PC-9 (cell line): ENCODE measurements around the gene SYNDIG1. TPM values are rescaled to one million over a fixed set of nuclear protein-coding genes. Genes with fewer than 3 reads are reported as not detected.

ENCODE experiments used
- BruUV-seq: library from RNA; stranded (reverse); fragments of 400-500 nt; replicated peaks from 2 replicates; lab custom pipeline; 2021; lab: Mats Ljungman, UMichigan
- CTCF ChIA-PET: fragments of 300-600 bp; sonication (Branson Sonifier 250); formaldehyde crosslinking; loops from one replicate; lab custom pipeline; 2022; ENCODE audit warnings: antibody characterized with exemption; lab: Charles Lee
- POLR2A ChIA-PET: fragments of 300-600 bp; sonication (Branson Sonifier 250); formaldehyde crosslinking; loops from one replicate; lab custom pipeline; 2022; ENCODE audit warnings: antibody characterized with exemption; ENCODE audit not compliant: unreplicated experiment; lab: Charles Lee
- DNase-seq, 2 experiments: peaks; one replicate each; pipeline versions ENCODE4 v3.0.0 to v3.0.0-alpha.2; 2015 to 2022; ENCODE audit warnings: mixed read lengths in 1 of 2
- H2AFZ ChIP-seq: fragments of 200-600 bp; sonication (generic); 2 replicates; pipeline ENCODE4 v1.8.1; 2017; ENCODE audit warnings: antibody characterized with exemption
- H3F3A ChIP-seq: fragments of 200-600 bp; sonication (generic); 2 replicates; pipeline ENCODE4 v1.8.1; 2017; ENCODE audit warnings: antibody characterized with exemption, mild to moderate bottlenecking, low read depth; ENCODE audit not compliant: insufficient read depth
- H3K27ac ChIP-seq: fragments of 200-600 bp; sonication (generic); 2 replicates; pipeline ENCODE4 v1.6.1; 2016; ENCODE audit warnings: mixed run types
- H3K27me3 ChIP-seq: fragments of 200-600 bp; sonication (generic); 2 replicates; pipeline ENCODE4 v1.6.1; 2016; ENCODE audit warnings: low read depth, mixed run types; ENCODE audit not compliant: insufficient read depth
- H3K36me3 ChIP-seq: fragments of 200-600 bp; sonication (generic); 2 replicates; pipeline ENCODE4 v1.6.1; 2016; ENCODE audit warnings: low read depth, mixed run types
- H3K4me1 ChIP-seq: fragments of 200-600 bp; sonication (generic); replicated peaks from 2 replicates; pipeline ENCODE4 v1.6.1; 2016; ENCODE audit warnings: mixed run types; ENCODE audit not compliant: insufficient read depth
- H3K4me2 ChIP-seq: fragments of 200-600 bp; sonication (generic); 2 replicates; pipeline ENCODE4 v1.6.1; 2017; ENCODE audit warnings: mixed run types
- H3K4me3 ChIP-seq: fragments of 200-600 bp; sonication (generic); 2 replicates; pipeline ENCODE4 v1.6.1; 2016; ENCODE audit warnings: mixed run types
- H3K79me2 ChIP-seq: fragments of 200-600 bp; sonication (generic); 2 replicates; pipeline ENCODE4 v1.6.1; 2017; ENCODE audit warnings: low read depth, mixed run types
- H3K9me2 ChIP-seq: fragments of 200-600 bp; sonication (generic); 2 replicates; pipeline ENCODE4 v1.8.1; 2017; ENCODE audit warnings: mild to moderate bottlenecking; ENCODE audit not compliant: insufficient read depth
- H3K9me3 ChIP-seq: fragments of 200-600 bp; sonication (generic); 2 replicates; pipeline ENCODE4 v1.8.1; 2016; ENCODE audit warnings: low read depth; ENCODE audit not compliant: insufficient read depth
- H4K20me1 ChIP-seq: fragments of 200-600 bp; sonication (generic); 2 replicates; pipeline ENCODE4 v1.8.1; 2017; ENCODE audit not compliant: insufficient read depth
- CTCF ChIP-seq: fragments of 200-600 bp; sonication (generic); conservative IDR thresholded peaks from 2 replicates; pipeline ENCODE4 v1.6.1; 2017; ENCODE audit warnings: mixed run types, antibody characterized with exemption, mild to moderate bottlenecking, moderate library complexity
- EZH2 ChIP-seq: fragments of 200-600 bp; sonication (generic); IDR thresholded peaks from 2 replicates; pipeline ENCODE4 v1.8.0; 2017; ENCODE audit warnings: antibody characterized with exemption, low read depth
- intact Hi-C: fragments of 100-400 bp; cut with micrococcal nuclease; formaldehyde crosslinking; loops from one replicate; pipeline ENCODE4 v1.10.0; 2022; ENCODE audit not compliant: unreplicated experiment
- total RNA-seq: library from RNA; stranded (reverse); gene quantifications from 2 replicates; pipeline ENCODE4 v1.2.3, GENCODE V29; 2021

The SYNDIG1 gene
- total RNA-seq, 1 experiment from 2014 or later = 0.17 TPM

GRCh38 chr20:24497851-24498250, 28.4 kb downstream of the SYNDIG1 start:
- POLR2A ChIA-PET = interaction anchor here (1.0 kb wide), 1 partner anchor 1033 kb away, joined by 4 read pairs; no protein-coding TSS in a partner anchor
- Histone ChIP-seq H3K79me2 (no peaks in the 10 kb centered on the region), H3K9me3 (no peaks in the 10 kb centered on the region), H3K27ac (no peak overlapping the region), H3K4me3 (no peak overlapping the region), H3K9me2 (no peaks in the 10 kb centered on the region), H3K27me3 (no peaks in the 10 kb centered on the region), H4K20me1 (no peaks in the 10 kb centered on the region), H3K36me3 (no peaks in the 10 kb centered on the region), H3F3A (no peaks in the 10 kb centered on the region), H3K4me1 (no peaks in the 10 kb centered on the region), H3K4me2 (no peak overlapping the region), H2AFZ (no peak overlapping the region)
- BruUV-seq = no TSS peak
- CTCF ChIA-PET = no interaction called here
- DNase-seq = no peak
- intact Hi-C loops = loop anchor here (10.0 kb wide), 1 partner anchor 287 kb away; no protein-coding TSS in a partner anchor
- TF ChIP-seq EZH2 = no peak
- TF ChIP-seq CTCF = no peak

GRCh38 chr20:24498641-24499040, 29.2 kb downstream of the SYNDIG1 start:
- Histone ChIP-seq H3K9me2 (no peaks in the 10 kb centered on the region), H3K36me3 (no peaks in the 10 kb centered on the region), H3K79me2 (no peaks in the 10 kb centered on the region), H3K27ac (no peak overlapping the region), H3K9me3 (no peaks in the 10 kb centered on the region), H3F3A (no peaks in the 10 kb centered on the region), H4K20me1 (no peaks in the 10 kb centered on the region), H3K4me2 (no peak overlapping the region), H3K27me3 (no peaks in the 10 kb centered on the region), H3K4me1 (no peaks in the 10 kb centered on the region), H2AFZ (no peak overlapping the region), H3K4me3 (no peak overlapping the region)
- ChIA-PET CTCF (no interaction called here), POLR2A (no interaction called here)
- TF ChIP-seq CTCF = no peak
- TF ChIP-seq EZH2 = no peak
- no TSS peak for BruUV-seq
- intact Hi-C loops = loop anchor here (10.0 kb wide), 1 partner anchor 286 kb away; no protein-coding TSS in a partner anchor
- DNase-seq = no peak

- Histone ChIP-seq H3K9me3 (no peaks in the 10 kb centered on the region), H3K27me3 (no peaks in the 10 kb centered on the region), H3K4me2 (no peak overlapping the region), H3K79me2 (no peaks in the 10 kb centered on the region), H3K27ac (no peak overlapping the region), H3K36me3 (no peaks in the 10 kb centered on the region), H3K4me3 (no peak overlapping the region), H3F3A (no peaks in the 10 kb centered on the region), H2AFZ (no peak overlapping the region), H3K4me1 (no peaks in the 10 kb centered on the region), H3K9me2 (no peaks in the 10 kb centered on the region), H4K20me1 (no peaks in the 10 kb centered on the region)
- TF ChIP-seq EZH2 (no peak), CTCF (no peak)
- BruUV-seq = no TSS peak
- DNase-seq = no peak
- ChIA-PET POLR2A (no interaction called here), CTCF (no interaction called here)
- intact Hi-C loops = loop anchor here (10.0 kb wide), 1 partner anchor 285 kb away; no protein-coding TSS in a partner anchor
These were observed 30.0 kb downstream of the SYNDIG1 start for GRCh38 chr20:24499472-24499871.
